WTC11 (cell line): ENCODE measurements around the gene MAP3K5.
A peak's percentile ranks its signal among the peaks of the same experiment; 100 is the strongest.

Experiments used
- ATF2 ChIP-seq: sonication (generic); formaldehyde crosslinking; IDR thresholded peaks from 2 replicates; pipeline ENCODE4 v1.8.1; 2022; ENCODE audit warnings: low read depth, missing genetic modification reagents, borderline replicate concordance
- CTCF ChIP-seq: fragments of 200-600 bp; IDR thresholded peaks from 2 replicates; pipeline ENCODE4 v1.8.0; 2022; ENCODE audit warnings: antibody characterized with exemption
- GTF2I ChIP-seq: fragments of 250-450 bp; sonication (Bioruptor Pico); conservative IDR thresholded peaks from 2 replicates; pipeline ENCODE4 v1.4.0; 2021; ENCODE audit warnings: mild to moderate bottlenecking
- HMGA2 ChIP-seq: fragments of 250-450 bp; sonication (Bioruptor Pico); IDR thresholded peaks from 2 replicates; pipeline ENCODE4 v1.4.0; 2021; ENCODE audit warnings: mild to moderate bottlenecking, moderate library complexity
- MAX ChIP-seq: sonication (generic); formaldehyde crosslinking; IDR thresholded peaks from 2 replicates; pipeline ENCODE4 v1.8.0; 2022; ENCODE audit warnings: mild to moderate bottlenecking, missing genetic modification reagents
- MXD4 ChIP-seq: fragments of 250-450 bp; sonication (Bioruptor Pico); IDR thresholded peaks from 2 replicates; pipeline ENCODE4 v1.8.0; 2021; ENCODE audit warnings: mild to moderate bottlenecking, moderate library complexity, borderline replicate concordance
- STAT6 ChIP-seq: sonication (generic); formaldehyde crosslinking; conservative IDR thresholded peaks from 2 replicates; pipeline ENCODE4 v1.8.1; 2023; ENCODE audit warnings: mild to moderate bottlenecking, low read depth, missing genetic modification reagents, moderate library complexity
- TEAD4 ChIP-seq: sonication (generic); formaldehyde crosslinking; IDR thresholded peaks from 2 replicates; pipeline ENCODE4 v1.8.0; 2022; ENCODE audit warnings: mild to moderate bottlenecking, missing genetic modification reagents
- USF1 ChIP-seq: sonication (generic); formaldehyde crosslinking; IDR thresholded peaks from 2 replicates; pipeline ENCODE4 v1.8.0; 2022; ENCODE audit warnings: mild to moderate bottlenecking, missing genetic modification reagents
- USF2 ChIP-seq: sonication (generic); formaldehyde crosslinking; IDR thresholded peaks from 2 replicates; pipeline ENCODE4 v1.8.1; 2023; ENCODE audit warnings: mild to moderate bottlenecking, missing genetic modification reagents, moderate library complexity
- ZBTB21 ChIP-seq: sonication (generic); formaldehyde crosslinking; IDR thresholded peaks from 2 replicates; pipeline ENCODE4 v1.8.1; 2023; ENCODE audit warnings: mild to moderate bottlenecking, missing genetic modification reagents, borderline replicate concordance
- ZNF416 ChIP-seq: fragments of 250-450 bp; sonication (Bioruptor Pico); IDR thresholded peaks from 2 replicates; pipeline ENCODE4 v1.9.0; 2021; ENCODE audit warnings: mild to moderate bottlenecking, inconsistent platforms
- ZNF512 ChIP-seq: sonication (generic); formaldehyde crosslinking; IDR thresholded peaks from 2 replicates; pipeline ENCODE4 v1.8.1; 2022; ENCODE audit warnings: missing genetic modification reagents, borderline replicate concordance
- ZSCAN18 ChIP-seq: fragments of 250-450 bp; sonication (Bioruptor Pico); IDR thresholded peaks from 2 replicates; pipeline ENCODE4 v2.1.2; 2022; ENCODE audit warnings: mild to moderate bottlenecking, moderate library complexity

- TF ChIP-seq MAX (CRISPR knock-in tag): peak; percentile 77; the same call in 1 of the 2 replicates
- TF ChIP-seq CTCF: peak; percentile 70
- TF ChIP-seq ZSCAN18: no peak
- no peak for TF ChIP-seq GTF2I (CRISPR knock-in tag)
- TF ChIP-seq ATF2 (CRISPR knock-in tag): no peak
- no peak for TF ChIP-seq ZNF512 (CRISPR knock-in tag)
- TF ChIP-seq TEAD4 (CRISPR knock-in tag): no peak
- no peak for TF ChIP-seq MXD4 (CRISPR knock-in tag)
- peak; percentile 81; the same call in 1 of the 2 replicates for TF ChIP-seq ZNF416 (CRISPR knock-in tag)
- no peak for TF ChIP-seq STAT6
- no peak for TF ChIP-seq ZBTB21
- TF ChIP-seq USF2 (CRISPR knock-in tag): peak; percentile 98
- peak; percentile 96 for TF ChIP-seq USF1 (CRISPR knock-in tag)
- TF ChIP-seq HMGA2: no peak
Observed at GRCh38 chr6:136822376-136823127, 30.3 kb upstream of the MAP3K5 start, which contains the start of gene PEX7.
